ENCODE data around the gene LRRC26.

DNA sequence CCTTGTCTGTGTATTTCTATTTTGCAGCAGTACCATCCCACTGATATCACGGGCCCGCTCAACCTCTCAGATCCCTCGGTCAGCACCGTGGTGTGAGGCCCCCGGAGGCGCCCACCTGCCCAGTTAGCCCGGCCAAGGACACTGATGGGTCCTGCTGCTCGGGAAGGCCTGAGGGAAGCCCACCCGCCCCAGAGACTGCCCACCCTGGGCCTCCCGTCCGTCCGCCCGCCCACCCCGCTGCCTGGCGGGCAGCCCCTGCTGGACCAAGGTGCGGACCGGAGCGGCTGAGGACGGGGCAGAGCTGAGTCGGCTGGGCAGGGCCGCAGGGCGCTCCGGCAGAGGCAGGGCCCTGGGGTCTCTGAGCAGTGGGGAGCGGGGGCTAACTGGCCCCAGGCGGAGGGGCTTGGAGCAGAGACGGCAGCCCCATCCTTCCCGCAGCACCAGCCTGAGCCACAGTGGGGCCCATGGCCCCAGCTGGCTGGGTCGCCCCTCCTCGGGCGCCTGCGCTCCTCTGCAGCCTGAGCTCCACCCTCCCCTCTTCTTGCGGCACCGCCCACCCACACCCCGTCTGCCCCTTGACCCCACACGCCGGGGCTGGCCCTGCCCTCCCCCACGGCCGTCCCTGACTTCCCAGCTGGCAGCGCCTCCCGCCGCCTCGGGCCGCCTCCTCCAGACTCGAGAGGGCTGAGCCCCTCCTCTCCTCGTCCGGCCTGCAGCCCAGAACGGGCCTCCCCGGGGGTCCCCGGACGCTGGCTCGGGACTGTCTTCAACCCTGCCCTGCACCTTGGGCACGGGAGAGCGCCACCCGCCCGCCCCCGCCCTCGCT is 1.9 kb downstream of the LRRC26 start:
- TF ChIP-seq, protein P1, sequence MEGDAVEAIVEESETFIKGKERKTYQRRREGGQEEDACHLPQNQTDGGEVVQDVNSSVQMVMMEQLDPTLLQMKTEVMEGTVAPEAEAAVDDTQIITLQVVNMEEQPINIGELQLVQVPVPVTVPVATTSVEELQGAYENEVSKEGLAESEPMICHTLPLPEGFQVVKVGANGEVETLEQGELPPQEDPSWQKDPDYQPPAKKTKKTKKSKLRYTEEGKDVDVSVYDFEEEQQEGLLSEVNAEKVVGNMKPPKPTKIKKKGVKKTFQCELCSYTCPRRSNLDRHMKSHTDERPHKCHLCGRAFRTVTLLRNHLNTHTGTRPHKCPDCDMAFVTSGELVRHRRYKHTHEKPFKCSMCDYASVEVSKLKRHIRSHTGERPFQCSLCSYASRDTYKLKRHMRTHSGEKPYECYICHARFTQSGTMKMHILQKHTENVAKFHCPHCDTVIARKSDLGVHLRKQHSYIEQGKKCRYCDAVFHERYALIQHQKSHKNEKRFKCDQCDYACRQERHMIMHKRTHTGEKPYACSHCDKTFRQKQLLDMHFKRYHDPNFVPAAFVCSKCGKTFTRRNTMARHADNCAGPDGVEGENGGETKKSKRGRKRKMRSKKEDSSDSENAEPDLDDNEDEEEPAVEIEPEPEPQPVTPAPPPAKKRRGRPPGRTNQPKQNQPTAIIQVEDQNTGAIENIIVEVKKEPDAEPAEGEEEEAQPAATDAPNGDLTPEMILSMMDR (IDR thresholded peaks at IDR 0.05), result no peak
- TF ChIP-seq POLR2A (IDR thresholded peaks at IDR 0.05), result no peak
